Natural killer cell treated with Interleukin-12 subunit alpha and Interleukin-12 subunit beta and Interleukin-15 and Interleukin-18, amount 100 ng/mL, for 72 hours (primary cell): Measurements from ENCODE around the gene NTM. TPM values are rescaled to one million over a fixed set of nuclear protein-coding genes. Genes with fewer than 3 reads are reported as not detected.

Experiments used
- ATAC-seq, 2 donors: fragments of 150-1000 bp; cut with Tn5 transposase in 1 of 2; sonication (Bioruptor Pico), chemical (Tn5 transposase) in 1 of 2; 2 replicates each; pipeline ENCODE4 v1.10.0; 2021
- DNase-seq: peaks from one replicate; pipeline ENCODE4 v3.0.0; 2022; ENCODE audit warnings: low spot score
- H3K27ac Mint-ChIP-seq, 2 donors: 1 replicate in 1 of 2; 2 replicates in 1 of 2; pipeline ENCODE4 v1.8.0; 2022; ENCODE audit warnings: mixed read lengths in 2 of 2, mild to moderate bottlenecking in 1 of 2, moderate library complexity in 1 of 2
- H3K27me3 Mint-ChIP-seq, 2 donors: 1 replicate in 1 of 2; 2 replicates in 1 of 2; pipeline ENCODE4 v1.8.0; 2022; ENCODE audit warnings: mixed read lengths in 2 of 2
- H3K36me3 Mint-ChIP-seq: one replicate; pipeline ENCODE4 v1.8.0; 2022; ENCODE audit warnings: mixed read lengths
- H3K4me1 Mint-ChIP-seq, 2 donors: 1 replicate in 1 of 2; 2 replicates in 1 of 2; pipeline ENCODE4 v1.8.0; 2022; ENCODE audit warnings: low read depth in 2 of 2, mixed read lengths in 2 of 2, mild to moderate bottlenecking in 1 of 2
- H3K4me3 Mint-ChIP-seq: one replicate; pipeline ENCODE4 v1.8.0; 2022; ENCODE audit warnings: mixed read lengths
- H3K9me3 Mint-ChIP-seq: 2 replicates; pipeline ENCODE4 v1.8.0; 2022; ENCODE audit warnings: mixed read lengths
- total RNA-seq, 2 donors: library from RNA; stranded (reverse); gene quantifications; one replicate each; pipeline ENCODE4 v1.2.3, GENCODE V29; 2022

The NTM gene
- total RNA-seq, 2 donors from 2014 or later = not detected

DNA sequence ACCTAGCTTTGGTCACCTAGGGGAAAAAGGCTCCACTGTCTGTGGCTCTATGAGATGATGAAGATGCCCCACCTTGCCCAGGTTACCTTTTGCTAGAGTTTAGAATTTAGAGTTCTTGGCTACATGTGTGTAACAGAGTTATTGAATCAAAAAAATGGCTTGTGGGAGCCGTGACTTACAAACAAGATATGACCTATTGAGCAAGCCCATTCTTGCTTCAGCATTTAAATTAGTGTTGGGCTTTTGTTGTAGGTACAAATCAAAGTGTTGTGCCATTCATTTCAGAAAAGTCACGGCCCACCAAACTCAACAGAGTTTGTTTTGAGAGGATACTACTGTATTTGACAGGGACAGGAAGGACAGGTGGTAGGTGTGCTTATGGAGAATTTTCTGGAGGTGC lies 768.8 kb downstream of the NTM start:
- Mint-ChIP-seq H3K27ac (no peak overlapping the region), H3K4me3 (no peak overlapping the region), H3K27me3 (peaks cover 0 to 8% of the 10 kb centered on the region in 2 donors), H3K9me3 (peaks cover 8% of the 10 kb centered on the region), H3K4me1 (no peaks in the 10 kb centered on the region), H3K36me3 (no peaks in the 10 kb centered on the region)
- no peak for ATAC-seq
- DNase-seq = no peak

GRCh38 chr11:132140056-132140455 lies 769.6 kb downstream of the NTM start:
- no peak overlapping the region for H3K27ac Mint-ChIP-seq

DNA sequence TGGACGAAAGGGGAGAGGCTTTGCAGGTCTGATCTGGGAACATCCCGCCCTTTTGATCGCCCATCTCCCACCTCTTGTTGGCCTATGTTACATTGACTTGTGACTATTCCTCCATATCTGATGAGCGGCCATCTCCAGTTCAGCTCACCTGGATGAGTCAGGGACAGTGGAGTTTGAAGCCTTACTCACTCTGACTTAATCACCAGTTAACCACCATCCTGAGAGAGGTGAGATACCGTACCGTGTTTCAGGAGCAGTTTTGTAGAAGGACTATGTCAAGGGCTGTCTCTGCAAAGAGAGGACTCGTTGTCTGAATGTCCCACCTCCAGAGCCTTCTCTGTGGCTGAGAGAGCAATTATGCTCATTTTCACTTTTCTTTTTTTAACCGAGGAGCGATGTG lies 771.7 kb downstream of the NTM start:
- no peaks in the 10 kb centered on the region for H3K36me3 Mint-ChIP-seq

More at GRCh38 chr11:132140056-132140455, 769.6 kb downstream of the NTM start:
- H3K9me3 Mint-ChIP-seq = peaks cover 8% of the 10 kb centered on the region
- no peak for DNase-seq
- H3K27me3 Mint-ChIP-seq = peaks cover 0 to 8% of the 10 kb centered on the region in 2 donors
- no peaks in the 10 kb centered on the region for H3K36me3 Mint-ChIP-seq
- H3K4me1 Mint-ChIP-seq = no peaks in the 10 kb centered on the region
- ATAC-seq = no peak
- H3K4me3 Mint-ChIP-seq = no peak overlapping the region

GRCh38 chr11:132142554-132142953 lies 772.1 kb downstream of the NTM start:
- Mint-ChIP-seq H3K9me3 (peaks cover 9% of the 10 kb centered on the region), H3K36me3 (no peaks in the 10 kb centered on the region), H3K4me3 (no peak overlapping the region), H3K4me1 (no peaks in the 10 kb centered on the region), H3K27me3 (peaks cover 0 to 8% of the 10 kb centered on the region in 2 donors), H3K27ac (no peak overlapping the region)
- no peak for ATAC-seq
- DNase-seq = no peak

More for the DNA sequence above, 771.7 kb downstream of the NTM start:
- H3K4me1 Mint-ChIP-seq = no peaks in the 10 kb centered on the region
- peaks cover 8% of the 10 kb centered on the region for H3K9me3 Mint-ChIP-seq
- DNase-seq (no peak), ATAC-seq (peak in 1 of 2 donors; percentile 21)
- H3K27me3 Mint-ChIP-seq = peaks cover 0 to 8% of the 10 kb centered on the region in 2 donors
- no peak overlapping the region for H3K4me3 Mint-ChIP-seq
- H3K27ac Mint-ChIP-seq = no peak overlapping the region

DNA sequence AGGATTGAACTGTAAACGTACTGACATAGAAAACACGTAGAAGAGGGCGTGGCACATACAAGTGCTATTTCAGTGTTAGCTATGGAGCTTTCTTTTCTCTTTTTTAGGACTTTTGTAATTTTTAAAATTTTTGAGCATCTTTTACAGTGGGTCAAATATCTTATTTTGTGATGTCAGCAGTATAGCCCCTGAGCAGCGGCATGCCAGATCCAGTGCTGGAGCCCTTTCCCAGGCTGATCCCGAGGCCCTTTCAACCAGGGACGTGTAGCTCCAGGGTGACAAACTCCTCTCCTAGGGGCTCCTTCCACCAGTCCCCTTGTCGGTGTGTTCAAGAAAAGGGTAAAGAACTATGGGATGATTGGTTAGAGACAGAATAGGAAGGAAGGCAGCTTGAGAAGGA lies 777.0 kb downstream of the NTM start:
- H3K4me3 Mint-ChIP-seq = no peak overlapping the region
- H3K36me3 Mint-ChIP-seq = no peaks in the 10 kb centered on the region
- DNase-seq (no peak), ATAC-seq (no peak)
- H3K4me1 Mint-ChIP-seq = no peaks in the 10 kb centered on the region
- no peak overlapping the region for H3K27ac Mint-ChIP-seq
- peaks cover 6% of the 10 kb centered on the region for H3K9me3 Mint-ChIP-seq
- no peaks in the 10 kb centered on the region for H3K27me3 Mint-ChIP-seq

GRCh38 chr11:132154781-132155180 lies 784.4 kb downstream of the NTM start:
- Mint-ChIP-seq H3K36me3 (no peaks in the 10 kb centered on the region), H3K4me1 (no peaks in the 10 kb centered on the region), H3K27ac (no peak overlapping the region), H3K27me3 (no peaks in the 10 kb centered on the region), H3K4me3 (no peak overlapping the region), H3K9me3 (peaks cover 3% of the 10 kb centered on the region)
- ATAC-seq (no peak), DNase-seq (no peak)

- DNase-seq (no peak), ATAC-seq (no peak)
- Mint-ChIP-seq H3K27me3 (no peaks in the 10 kb centered on the region), H3K4me1 (no peaks in the 10 kb centered on the region), H3K27ac (no peak overlapping the region), H3K9me3 (no peaks in the 10 kb centered on the region), H3K36me3 (no peaks in the 10 kb centered on the region), H3K4me3 (no peak overlapping the region)
Measured at GRCh38 chr11:132158091-132158490, 787.7 kb downstream of the NTM start.

GRCh38 chr11:132158696-132159095 lies 788.3 kb downstream of the NTM start:
- Mint-ChIP-seq H3K36me3 (no peaks in the 10 kb centered on the region), H3K27ac (no peak overlapping the region), H3K4me3 (no peak overlapping the region), H3K27me3 (no peaks in the 10 kb centered on the region), H3K4me1 (no peaks in the 10 kb centered on the region), H3K9me3 (no peaks in the 10 kb centered on the region)
- ATAC-seq (no peak), DNase-seq (no peak)

- Mint-ChIP-seq H3K4me1 (no peaks in the 10 kb centered on the region), H3K4me3 (no peak overlapping the region), H3K36me3 (no peaks in the 10 kb centered on the region), H3K9me3 (peaks cover 8% of the 10 kb centered on the region), H3K27me3 (no peaks in the 10 kb centered on the region), H3K27ac (no peak overlapping the region)
- ATAC-seq (no peak), DNase-seq (no peak)
Measured at GRCh38 chr11:132161403-132162078, 791.1 kb downstream of the NTM start.

- H3K36me3 Mint-ChIP-seq = no peaks in the 10 kb centered on the region
- H3K27me3 Mint-ChIP-seq = no peaks in the 10 kb centered on the region
- no peak overlapping the region for H3K27ac Mint-ChIP-seq
- ATAC-seq = no peak
- H3K4me1 Mint-ChIP-seq = no peaks in the 10 kb centered on the region
- peaks cover 17% of the 10 kb centered on the region for H3K9me3 Mint-ChIP-seq
- no peak overlapping the region for H3K4me3 Mint-ChIP-seq
- no peak for DNase-seq
Measured at GRCh38 chr11:132168344-132168981, 798.0 kb downstream of the NTM start.

DNA sequence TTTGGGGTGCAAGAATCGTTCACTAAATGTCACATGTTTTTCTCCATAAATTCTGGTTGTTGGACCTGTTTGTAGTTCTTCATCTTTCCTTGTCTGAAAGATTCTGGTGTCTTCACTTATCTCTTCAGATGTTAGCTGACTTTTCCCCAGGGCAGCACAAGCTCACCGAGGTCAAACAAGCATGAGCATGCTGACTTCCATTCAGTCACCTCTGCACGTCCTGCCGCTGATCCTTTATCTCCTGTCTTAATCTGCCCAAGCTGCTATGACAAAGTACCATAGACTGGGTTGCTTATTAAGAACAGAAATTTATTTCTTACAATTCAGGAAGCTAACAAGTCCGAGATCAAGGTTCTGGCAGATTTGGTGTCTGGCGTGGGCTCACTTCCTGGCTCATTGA lies 800.6 kb downstream of the NTM start:
- Mint-ChIP-seq H3K27ac (no peak overlapping the region), H3K4me3 (no peak overlapping the region), H3K9me3 (peaks cover 18% of the 10 kb centered on the region), H3K27me3 (no peaks in the 10 kb centered on the region), H3K36me3 (no peaks in the 10 kb centered on the region), H3K4me1 (no peaks in the 10 kb centered on the region)
- no peak for ATAC-seq
- no peak for DNase-seq

DNA sequence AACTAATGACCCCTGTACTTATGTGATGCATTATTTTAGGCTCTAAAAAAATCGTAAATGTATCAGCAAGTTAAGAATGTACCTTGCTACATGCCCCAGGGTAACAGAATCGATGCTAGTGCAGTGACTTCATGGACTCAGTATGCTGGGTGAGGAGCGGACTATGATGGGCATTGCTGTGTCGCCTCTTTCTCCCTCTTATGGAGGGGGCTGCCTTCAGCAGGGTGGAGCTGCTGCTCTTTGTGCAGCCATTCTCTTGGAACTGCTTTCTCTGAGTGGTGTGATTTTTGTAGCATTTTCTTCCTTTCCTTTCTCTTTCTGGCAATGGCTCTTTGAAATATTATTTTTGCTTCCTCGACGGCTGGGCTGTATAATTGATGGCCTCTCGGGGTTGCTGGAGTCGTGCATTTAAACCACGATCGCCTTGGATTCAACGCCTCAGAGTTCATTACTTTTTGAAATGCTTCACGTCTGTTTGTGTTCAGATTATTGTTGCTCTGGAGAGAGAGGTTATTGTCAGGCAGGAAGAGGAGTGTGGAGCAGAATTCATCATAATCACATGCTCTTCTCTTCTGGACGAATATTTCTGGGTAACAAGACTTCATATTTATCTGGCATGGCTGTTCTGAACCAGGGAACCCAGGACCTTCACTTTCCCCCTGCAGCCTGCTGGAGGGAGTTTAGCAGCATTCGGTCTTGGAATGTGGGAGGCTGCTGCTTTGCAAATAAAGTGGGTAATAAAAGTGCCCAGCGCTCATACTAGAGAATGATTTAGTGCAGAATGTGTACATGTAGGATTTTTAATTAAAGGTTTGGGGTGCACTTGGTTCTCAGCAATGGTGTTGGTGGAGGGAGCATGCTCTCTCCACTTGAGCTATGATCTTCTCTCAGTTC lies 804.2 kb downstream of the NTM start:
- Mint-ChIP-seq H3K27me3 (no peaks in the 10 kb centered on the region), H3K9me3 (peaks cover 23% of the 10 kb centered on the region), H3K4me1 (no peaks in the 10 kb centered on the region), H3K36me3 (no peaks in the 10 kb centered on the region), H3K4me3 (no peak overlapping the region), H3K27ac (no peak overlapping the region)
- DNase-seq = no peak
- ATAC-seq = no peak

DNA sequence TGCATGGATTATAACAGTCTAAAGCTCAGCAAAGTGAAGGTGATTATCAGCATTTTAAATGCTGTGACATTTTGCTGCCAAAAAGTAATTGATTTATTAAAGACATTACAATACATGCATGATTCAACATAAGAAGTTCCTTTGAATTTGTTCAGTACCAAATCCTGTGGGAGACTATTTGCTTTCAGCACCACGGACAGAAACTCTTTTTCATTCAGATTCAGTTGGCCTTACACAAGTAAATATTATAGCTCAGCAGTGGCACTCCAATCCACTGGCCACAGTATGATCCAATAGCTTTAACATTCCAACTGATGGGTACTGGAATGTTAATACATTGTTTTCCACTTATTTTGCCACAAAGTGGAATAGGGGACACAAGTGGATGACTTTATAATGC lies 806.7 kb downstream of the NTM start:
- DNase-seq (no peak), ATAC-seq (no peak)
- H3K4me1 Mint-ChIP-seq = no peaks in the 10 kb centered on the region
- peaks cover 14% of the 10 kb centered on the region for H3K9me3 Mint-ChIP-seq
- H3K27ac Mint-ChIP-seq = no peak overlapping the region
- H3K36me3 Mint-ChIP-seq = no peaks in the 10 kb centered on the region
- H3K4me3 Mint-ChIP-seq = no peak overlapping the region
- H3K27me3 Mint-ChIP-seq = no peaks in the 10 kb centered on the region

DNA sequence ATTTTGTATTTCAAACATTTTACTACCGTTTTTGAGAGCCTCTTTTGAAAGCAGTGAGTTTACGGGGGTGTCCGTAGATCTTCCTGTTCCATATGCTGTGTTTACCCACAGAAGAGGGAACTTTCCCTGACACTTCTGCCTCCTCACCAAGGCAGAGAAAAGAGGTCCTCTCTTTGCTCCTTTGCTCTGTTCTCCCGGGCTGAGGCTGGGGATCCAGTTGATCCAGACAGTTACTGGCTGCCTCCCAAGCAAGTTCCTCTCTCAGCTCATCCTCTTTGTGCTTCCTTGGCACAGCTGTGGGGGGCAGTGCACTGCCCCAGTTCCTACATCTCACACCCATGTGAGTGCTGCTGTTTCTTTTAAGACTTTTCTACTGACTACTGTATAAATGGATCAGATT lies 813.7 kb downstream of the NTM start:
- H3K9me3 Mint-ChIP-seq = peaks cover 13% of the 10 kb centered on the region
- no peak overlapping the region for H3K27ac Mint-ChIP-seq
- DNase-seq (no peak), ATAC-seq (no peak)
- H3K4me3 Mint-ChIP-seq = no peak overlapping the region
- H3K4me1 Mint-ChIP-seq = no peaks in the 10 kb centered on the region
- H3K27me3 Mint-ChIP-seq = no peaks in the 10 kb centered on the region
- no peaks in the 10 kb centered on the region for H3K36me3 Mint-ChIP-seq
